Measurements from ENCODE around the gene SCT. TPM values are rescaled to one million over a fixed set of nuclear protein-coding genes. Genes with fewer than 3 reads are reported as not detected.

SCT gene
- total and polyA plus RNA-seq, 2 donors (not counting 1 experiment from before 2014, with no cell fraction given) = not detected

GRCh38 chr11:608791-609251 lies 18.2 kb downstream of the SCT start:
- Mint-ChIP-seq H3K27ac (no peak overlapping the region), H3K4me1 (peaks cover 2% of the 10 kb centered on the region), H3K4me3 (no peak overlapping the region), H3K27me3 (no peaks in the 10 kb centered on the region), H3K9me3 (ENCODE audit: insufficient read depth) (no peaks in the 10 kb centered on the region)
- H3K4me3 ChIP-seq (ENCODE audit: control extremely low read depth in 1 of 5, extremely low read depth in 1 of 5, insufficient read depth in 1 of 5, low read depth in 2 of 5, low read length in 4 of 5) = no peak overlapping the region
- H3K9me3 ChIP-seq (ENCODE audit: control extremely low read depth in 1 of 3, control insufficient read depth in 2 of 3, insufficient read depth in 1 of 3, low read length in 2 of 3) = no peaks in the 10 kb centered on the region
- ChIA-PET CTCF (no interaction called here), POLR2A (no interaction called here)
- H3K27me3 ChIP-seq (replicated peaks in 1 of 4; ENCODE audit: control extremely low read depth in 1 of 4, control insufficient read depth in 3 of 4, insufficient read depth in 4 of 4, low read length in 3 of 4) = no peaks in the 10 kb centered on the region
- peaks cover 2 to 8% of the 10 kb centered on the region in 2 donors for H3K4me1 ChIP-seq (ENCODE audit: control insufficient read depth in 2 of 2, insufficient read depth in 2 of 2, low read length in 2 of 2)
- DNase-seq = no peak
- H2AFZ ChIP-seq (ENCODE audit: insufficient read depth, low read depth, low read length, poor library complexity, severe bottlenecking) = no peak overlapping the region
- 93% methylated on average over 24 of the region's 28 CpGs for WGBS (ENCODE audit: insufficient coverage)
- no peak for TF ChIP-seq EZH2 (IDR thresholded peaks at IDR 0.05; ENCODE audit: borderline replicate concordance, insufficient read depth, low read depth, low read length, poor library complexity, severe bottlenecking)
- ATAC-seq (ENCODE audit: low read depth) = no peak
- H3K9ac ChIP-seq (ENCODE audit: low read length) = no peak overlapping the region
- no peak overlapping the region for H3K4me2 ChIP-seq (replicated peaks; ENCODE audit: low read depth, low read length, poor library complexity, severe bottlenecking)
- H3K27ac ChIP-seq (ENCODE audit: low read length in 2 of 2) = no peak overlapping the region
- intact Hi-C loops (cut with micrococcal nuclease) = no loop called here
- H4K20me1 ChIP-seq (ENCODE audit: control insufficient read depth, insufficient read depth, low read length, poor library complexity, severe bottlenecking) = peaks cover 57% of the 10 kb centered on the region
- H3K79me2 ChIP-seq (ENCODE audit: control insufficient read depth, insufficient read depth, low read length) = peaks cover 9% of the 10 kb centered on the region
- peaks cover 0 to 89% of the 10 kb centered on the region in 2 experiments for H3K36me3 ChIP-seq (replicated peaks in 1 of 2; ENCODE audit: control extremely low read depth in 1 of 2, control insufficient read depth in 1 of 2, extremely low read depth in 1 of 2, insufficient read depth in 2 of 2, low read length in 1 of 2)

- Mint-ChIP-seq H3K27me3 (no peaks in the 10 kb centered on the region), H3K4me1 (peaks cover 2% of the 10 kb centered on the region), H3K27ac (no peak overlapping the region), H3K9me3 (ENCODE audit: insufficient read depth) (no peaks in the 10 kb centered on the region), H3K4me3 (no peak overlapping the region)
- Histone ChIP-seq H3K9ac (ENCODE audit: low read length) (no peak overlapping the region), H2AFZ (ENCODE audit: insufficient read depth, low read depth, low read length, poor library complexity, severe bottlenecking) (no peak overlapping the region), H3K4me3 (ENCODE audit: control extremely low read depth in 1 of 5, extremely low read depth in 1 of 5, insufficient read depth in 1 of 5, low read depth in 2 of 5, low read length in 4 of 5) (no peak overlapping the region), H3K36me3 (replicated peaks in 1 of 2; ENCODE audit: control extremely low read depth in 1 of 2, control insufficient read depth in 1 of 2, extremely low read depth in 1 of 2, insufficient read depth in 2 of 2, low read length in 1 of 2) (peaks cover 0 to 89% of the 10 kb centered on the region in 2 experiments), H3K27me3 (replicated peaks in 1 of 4; ENCODE audit: control extremely low read depth in 1 of 4, control insufficient read depth in 3 of 4, insufficient read depth in 4 of 4, low read length in 3 of 4) (no peaks in the 10 kb centered on the region), H3K4me2 (replicated peaks; ENCODE audit: low read depth, low read length, poor library complexity, severe bottlenecking) (no peak overlapping the region), H3K4me1 (ENCODE audit: control insufficient read depth in 2 of 2, insufficient read depth in 2 of 2, low read length in 2 of 2) (peaks cover 0 to 4% of the 10 kb centered on the region in 2 donors), H3K27ac (ENCODE audit: low read length in 2 of 2) (no peak overlapping the region), H4K20me1 (ENCODE audit: control insufficient read depth, insufficient read depth, low read length, poor library complexity, severe bottlenecking) (peaks cover 55% of the 10 kb centered on the region), H3K79me2 (ENCODE audit: control insufficient read depth, insufficient read depth, low read length) (peaks cover 9% of the 10 kb centered on the region), H3K9me3 (ENCODE audit: control extremely low read depth in 1 of 3, control insufficient read depth in 2 of 3, insufficient read depth in 1 of 3, low read length in 2 of 3) (no peaks in the 10 kb centered on the region)
- DNase-seq (no peak), ATAC-seq (ENCODE audit: low read depth) (no peak)
- intact Hi-C loops (cut with micrococcal nuclease) = no loop called here
- ChIA-PET POLR2A (no interaction called here), CTCF (no interaction called here)
- 97% methylated on average over 45 of the region's 45 CpGs for WGBS (ENCODE audit: insufficient coverage)
- no peak for TF ChIP-seq EZH2 (IDR thresholded peaks at IDR 0.05; ENCODE audit: borderline replicate concordance, insufficient read depth, low read depth, low read length, poor library complexity, severe bottlenecking)
- no peak for TF ChIP-seq CTCF (IDR thresholded peaks at IDR 0.05)
These were observed 18.9 kb downstream of the SCT start for GRCh38 chr11:607971-608659.

Data from B cell (primary cell).